Psoas muscle (tissue), 8 donors: ENCODE measurements around the gene BRAT1. TPM values are rescaled to one million over a fixed set of nuclear protein-coding genes. Genes with fewer than 3 reads are reported as not detected.

Source experiments
- ATAC-seq, 4 donors: fragments of 200-7000 bp; cut with Tn5 transposase; one replicate each; pipeline ENCODE4 v1.9.1; 2020; ENCODE audit warnings: moderate library complexity in 3 of 4, mild to moderate bottlenecking in 2 of 4
- DNase-seq, 2 donors: peaks; one replicate each; pipeline ENCODE4 v3.0.0-alpha.2; 2020
- H3K27ac ChIP-seq: fragments of 200-600 bp; one replicate; pipeline ENCODE4 v1.8.0; 2022
- H3K27me3 ChIP-seq, 3 donors: fragments of 200-600 bp in 1 of 3; one replicate each; pipeline versions ENCODE4 v1.6.1 to v1.8.0; 2013 to 2022; ENCODE audit warnings: low read length in 2 of 3, mild to moderate bottlenecking in 2 of 3, moderate library complexity in 1 of 3; ENCODE audit not compliant: insufficient read depth in 3 of 3
- H3K36me3 ChIP-seq, 2 donors: fragments of 200-600 bp in 1 of 2; one replicate each; pipeline versions ENCODE4 v1.6.1 to v1.8.0; 2013 to 2022; ENCODE audit warnings: low read depth in 1 of 2, mild to moderate bottlenecking in 1 of 2, moderate library complexity in 1 of 2; ENCODE audit not compliant: insufficient read depth in 1 of 2
- H3K4me1 ChIP-seq: fragments of 200-600 bp; one replicate; pipeline ENCODE4 v1.8.0; 2022
- H3K4me3 ChIP-seq: fragments of 200-600 bp; one replicate; pipeline ENCODE4 v1.8.0; 2022; ENCODE audit warnings: mild to moderate bottlenecking
- H3K9me3 ChIP-seq: fragments of 200-600 bp; one replicate; pipeline ENCODE4 v1.8.0; 2022
- WGBS, 3 donors: extraction: QIAGEN DNeasy Blood & Tissue Kit; methylation state at CpG; one replicate each; pipeline versions ENCODE4 v1.1.6 to v1.1.7; 2013; 5-methylcytosine and 5-hydroxymethylcytosine counted together
- intact Hi-C, 2 donors: fragments of 100-400 bp; cut with DNase I; formaldehyde crosslinking; loops; one replicate each; pipeline versions ENCODE4 v1.11.0 to v1.14.2; 2022
- polyA plus RNA-seq, 3 donors: library from polyadenylated mRNA; stranded (reverse); fragments of 200-250 nt; gene quantifications; one replicate each; pipeline ENCODE4 v1.2.3, GENCODE V29; 2013
- total RNA-seq, 4 donors: library from RNA; stranded (reverse); fragmentation: NEBNext Ultra II Directional in 2 of 4; extraction: Animal tissue kit (Norgen Biotek cat#: 25700) in 2 of 4; gene quantifications; one replicate each; pipeline versions ENCODE4 v1.2.1 to v1.2.4, GENCODE V29; 2021 to 2023
- TF ChIP-seq, protein P1 (sequence below): fragments of 200-600 bp; IDR thresholded peaks from one replicate; pipeline ENCODE4 v1.8.0; 2022; ENCODE audit warnings: antibody characterized with exemption
- donor health status: healthy with polysubstance abuse.
- donor health status: DM: no; HTN: no; CAD: no; lungs with moderate emphysema.
- donor health status: Bipolar disorder and iron deficiency.
- donor health status: healthy.
- donor health status: DM: yes; HTN: yes; CAD: no.
- donor health status: DM: no; HTN: no; CAD: no.
- donor health status: DM: no; HTN: no; CAD: no.
- donor health status: DM: yes; HTN: yes; CAD: no.

BRAT1 gene
- total and polyA plus RNA-seq, 7 donors, result 11.9 to 14.8 (median 13.2) TPM

DNA sequence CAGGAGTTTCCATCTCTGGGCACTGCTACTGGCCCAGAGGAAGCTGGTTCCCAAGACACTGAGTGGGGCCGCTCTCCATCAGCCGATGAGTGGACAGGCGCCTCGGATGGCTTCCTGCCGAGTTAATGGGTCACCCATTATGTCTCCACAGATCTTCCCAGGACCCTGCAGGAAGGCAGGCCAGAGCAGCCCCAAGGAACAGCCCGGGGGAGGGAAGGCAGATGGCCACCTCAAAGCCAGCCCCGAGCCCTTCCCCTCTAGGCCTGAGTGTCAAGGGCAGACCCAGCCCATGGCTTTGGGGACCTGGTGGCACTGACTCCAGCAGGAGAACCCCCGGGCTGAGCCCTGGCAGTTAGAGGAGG is 39.1 kb downstream of the BRAT1 start:
- Histone ChIP-seq H3K36me3 (no peaks in the 10 kb centered on the region), H3K27ac (no peak overlapping the region), H3K4me1 (no peaks in the 10 kb centered on the region), H3K4me3 (no peak overlapping the region), H3K27me3 (peaks cover 0 to 10% (median 7%) of the 10 kb centered on the region in 3 donors), H3K9me3 (no peaks in the 10 kb centered on the region)
- TF ChIP-seq, protein P1, sequence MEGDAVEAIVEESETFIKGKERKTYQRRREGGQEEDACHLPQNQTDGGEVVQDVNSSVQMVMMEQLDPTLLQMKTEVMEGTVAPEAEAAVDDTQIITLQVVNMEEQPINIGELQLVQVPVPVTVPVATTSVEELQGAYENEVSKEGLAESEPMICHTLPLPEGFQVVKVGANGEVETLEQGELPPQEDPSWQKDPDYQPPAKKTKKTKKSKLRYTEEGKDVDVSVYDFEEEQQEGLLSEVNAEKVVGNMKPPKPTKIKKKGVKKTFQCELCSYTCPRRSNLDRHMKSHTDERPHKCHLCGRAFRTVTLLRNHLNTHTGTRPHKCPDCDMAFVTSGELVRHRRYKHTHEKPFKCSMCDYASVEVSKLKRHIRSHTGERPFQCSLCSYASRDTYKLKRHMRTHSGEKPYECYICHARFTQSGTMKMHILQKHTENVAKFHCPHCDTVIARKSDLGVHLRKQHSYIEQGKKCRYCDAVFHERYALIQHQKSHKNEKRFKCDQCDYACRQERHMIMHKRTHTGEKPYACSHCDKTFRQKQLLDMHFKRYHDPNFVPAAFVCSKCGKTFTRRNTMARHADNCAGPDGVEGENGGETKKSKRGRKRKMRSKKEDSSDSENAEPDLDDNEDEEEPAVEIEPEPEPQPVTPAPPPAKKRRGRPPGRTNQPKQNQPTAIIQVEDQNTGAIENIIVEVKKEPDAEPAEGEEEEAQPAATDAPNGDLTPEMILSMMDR, result no peak
- no peak for ATAC-seq
- no peak for DNase-seq
- intact Hi-C loops, result no loop called here
- 49 to 76% (median 56%) methylated on average over 8 of the region's 8 CpGs for WGBS, 3 donors

DNA sequence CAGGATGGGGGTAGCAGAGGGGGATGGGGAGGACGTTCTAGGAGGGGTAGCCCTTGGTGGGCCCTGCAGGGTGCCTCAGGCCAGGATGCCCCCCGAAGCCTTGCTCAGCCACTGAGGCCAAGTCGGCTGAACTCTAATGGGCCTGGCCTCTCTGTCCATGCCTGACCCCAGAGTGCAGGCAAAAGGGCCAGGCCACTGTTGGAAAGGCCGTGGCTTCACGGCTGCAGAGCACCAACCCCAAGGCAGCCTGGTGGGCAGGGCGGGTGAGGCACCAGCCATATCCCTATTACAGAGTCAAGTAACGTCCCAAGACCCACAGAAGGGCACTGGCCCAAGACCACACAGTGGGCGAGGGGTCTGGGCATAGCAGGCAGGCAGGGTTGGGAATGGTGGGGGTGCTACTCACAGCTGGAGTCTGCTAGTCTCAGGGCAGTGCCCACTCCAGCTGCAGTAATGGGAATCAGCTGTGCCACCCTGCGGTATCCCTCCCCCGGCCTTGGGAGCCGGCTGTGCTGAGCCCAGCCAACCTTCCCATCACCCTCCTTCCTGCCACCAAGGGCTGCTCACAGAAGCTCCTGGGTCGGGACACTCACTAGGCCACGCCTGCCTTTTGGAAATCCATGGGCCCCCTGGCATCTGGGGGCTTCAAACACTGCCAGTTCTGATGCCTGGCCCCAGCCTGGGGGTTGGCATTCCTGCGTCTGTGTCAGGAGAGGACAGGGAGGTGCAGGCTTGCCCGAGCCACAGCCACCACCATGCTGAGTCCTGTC is 39.7 kb downstream of the BRAT1 start:
- no peak overlapping the region for H3K27ac ChIP-seq
- intact Hi-C loops, result no loop called here

DNA sequence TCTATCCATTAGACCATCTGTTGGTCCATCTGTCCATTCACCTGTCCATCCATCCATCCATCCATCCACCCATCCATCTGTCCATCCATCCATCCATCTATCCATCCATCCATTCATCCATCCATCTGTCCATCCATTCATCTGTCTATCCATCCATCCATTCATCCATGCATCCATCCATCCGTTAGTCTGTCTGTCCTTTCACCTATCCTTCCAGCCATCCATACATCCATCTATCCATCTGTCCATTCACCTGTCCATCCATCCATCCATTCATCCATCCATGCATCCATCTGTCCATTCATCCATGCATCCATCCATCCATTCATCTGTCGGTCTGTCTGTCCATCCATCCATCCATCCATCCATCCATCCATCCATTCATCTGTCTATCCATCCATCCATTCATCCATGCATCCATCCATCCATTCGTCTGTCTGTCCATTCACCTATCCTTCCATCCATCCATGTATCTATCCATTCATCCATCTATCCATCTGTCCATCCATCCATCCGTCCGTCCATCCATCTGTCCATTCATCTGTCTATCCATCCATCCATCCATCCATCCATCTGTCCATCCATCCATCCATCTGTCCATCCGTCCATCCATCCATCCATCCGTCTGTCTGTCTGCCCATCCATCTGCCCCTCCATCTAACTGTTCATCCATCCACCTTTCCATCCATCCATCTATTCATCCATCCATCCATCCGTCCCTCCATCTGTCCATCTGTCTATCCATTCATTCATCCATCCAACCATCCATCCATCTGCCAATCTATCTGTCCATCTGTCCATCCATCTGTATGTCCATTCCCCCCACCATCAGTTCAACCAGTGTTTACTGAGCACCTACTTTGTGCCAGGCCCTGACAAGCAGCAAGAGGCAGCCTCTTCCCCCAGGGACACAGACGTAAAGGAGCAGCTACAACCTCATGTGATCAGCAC is 40.6 kb downstream of the BRAT1 start:
- WGBS, 3 donors, result 79 to 97% (median 85%) methylated on average over 9 of the region's 9 CpGs
- no peak overlapping the region for H3K4me3 ChIP-seq
- H3K27ac ChIP-seq, result no peak overlapping the region
- H3K4me1 ChIP-seq, result no peaks in the 10 kb centered on the region
- H3K36me3 ChIP-seq, result no peaks in the 10 kb centered on the region
- intact Hi-C loops, result no loop called here
- peaks cover 0 to 4% (median 0%) of the 10 kb centered on the region in 3 donors for H3K27me3 ChIP-seq
- ATAC-seq (no peak), DNase-seq (no peak)
- TF ChIP-seq, protein P1, result no peak
- H3K9me3 ChIP-seq, result no peaks in the 10 kb centered on the region

More for the DNA sequence above, 39.7 kb downstream of the BRAT1 start:
- H3K36me3 ChIP-seq, result no peaks in the 10 kb centered on the region
- 48 to 68% (median 56%) methylated on average over 15 of the region's 15 CpGs for WGBS, 3 donors
- H3K4me1 ChIP-seq, result no peaks in the 10 kb centered on the region
- no peaks in the 10 kb centered on the region for H3K9me3 ChIP-seq
- DNase-seq, result no peak
- H3K27me3 ChIP-seq, result peaks cover 0 to 8% (median 4%) of the 10 kb centered on the region in 3 donors
- no peak for ATAC-seq
- TF ChIP-seq, protein P1, result no peak
- no peak overlapping the region for H3K4me3 ChIP-seq

DNA sequence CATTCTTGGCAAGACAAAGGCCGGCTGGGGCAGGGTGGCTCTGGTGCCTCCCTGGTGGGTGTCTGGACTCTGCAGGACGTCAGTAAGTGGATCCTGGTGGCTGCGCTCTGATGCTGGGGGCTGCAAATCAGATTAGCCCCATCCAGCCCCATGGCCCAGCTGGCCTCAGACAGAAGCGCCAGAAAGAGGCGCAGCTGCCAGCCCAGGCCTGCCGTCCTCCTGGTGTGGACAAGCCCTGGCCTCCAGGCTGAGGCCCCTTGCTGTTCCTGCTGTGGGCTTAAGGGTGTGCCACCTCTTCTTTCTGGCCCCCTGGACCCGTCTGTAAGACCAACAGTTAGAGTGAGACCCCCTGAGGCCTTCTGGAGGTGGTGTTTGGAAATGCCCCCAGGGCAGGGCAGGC is 41.6 kb downstream of the BRAT1 start:
- H3K4me1 ChIP-seq, result peaks cover 9% of the 10 kb centered on the region
- H3K4me3 ChIP-seq, result no peak overlapping the region
- H3K9me3 ChIP-seq, result no peaks in the 10 kb centered on the region
- WGBS, 3 donors, result 49 to 69% (median 59%) methylated on average over 7 of the region's 7 CpGs
- H3K36me3 ChIP-seq, result no peaks in the 10 kb centered on the region
- TF ChIP-seq, protein P1, result no peak
- intact Hi-C loops, result no loop called here
- H3K27me3 ChIP-seq, result peaks cover 0 to 4% (median 0%) of the 10 kb centered on the region in 3 donors
- ATAC-seq (no peak), DNase-seq (no peak)
- H3K27ac ChIP-seq, result no peak overlapping the region
